Activated CD8-positive, alpha-beta T cell treated with anti-CD3 and anti-CD28 coated beads for 36 hours (primary cell): ENCODE measurements around the gene DYNC2LI1. TPM values are rescaled to one million over a fixed set of nuclear protein-coding genes. Genes with fewer than 3 reads are reported as not detected.

Experiments used
- ATAC-seq: fragments of 200-7000 bp; cut with Tn5 transposase; one replicate; pipeline ENCODE4 v1.10.0; 2021; ENCODE audit warnings: mild to moderate bottlenecking, moderate library complexity
- CTCF ChIA-PET: fragments of 350-600 bp; sonication (Branson Sonifier 250); formaldehyde crosslinking; loops from one replicate; lab custom pipeline; 2021; ENCODE audit warnings: antibody characterized with exemption; lab: Charles Lee
- POLR2A ChIA-PET: fragments of 350-600 bp; sonication (Branson Sonifier 250); formaldehyde crosslinking; loops from one replicate; lab custom pipeline; 2021; ENCODE audit warnings: antibody characterized with exemption; lab: Charles Lee
- DNase-seq: peaks from one replicate; pipeline ENCODE4 v3.0.0-alpha.2; 2020
- H3K27ac Mint-ChIP-seq: one replicate; pipeline ENCODE4 v1.8.0; 2021; ENCODE audit warnings: mild to moderate bottlenecking, mixed read lengths
- H3K27me3 Mint-ChIP-seq: one replicate; pipeline ENCODE4 v1.8.0; 2021; ENCODE audit warnings: mixed read lengths
- H3K36me3 Mint-ChIP-seq: one replicate; pipeline ENCODE4 v1.8.0; 2021; ENCODE audit warnings: low read depth, mixed read lengths
- H3K4me1 Mint-ChIP-seq: one replicate; pipeline ENCODE4 v1.8.0; 2021; ENCODE audit warnings: low read depth, mixed read lengths
- H3K4me3 Mint-ChIP-seq: one replicate; pipeline ENCODE4 v1.8.0; 2021; ENCODE audit warnings: mild to moderate bottlenecking, moderate library complexity, mixed read lengths
- H3K9me3 Mint-ChIP-seq: one replicate; pipeline ENCODE4 v1.8.0; 2021; ENCODE audit warnings: mixed read lengths
- intact Hi-C: fragments of 100-400 bp; cut with micrococcal nuclease; formaldehyde crosslinking; loops from one replicate; pipeline ENCODE4 v1.10.0; 2022
- total RNA-seq, 2 experiments: library from RNA; stranded (reverse); gene quantifications; one replicate each; pipeline ENCODE4 v1.2.3, GENCODE V29; 2021
- TF ChIP-seq, protein P1 (sequence below): fragments of 200-600 bp; IDR thresholded peaks from one replicate; pipeline ENCODE4 v1.8.0; 2022; ENCODE audit warnings: antibody characterized with exemption, mild to moderate bottlenecking

The DYNC2LI1 gene
- total RNA-seq, 2 experiments from 2014 or later: 6.3 to 6.9 TPM

- peaks cover 6% of the 10 kb centered on the region for H3K4me1 Mint-ChIP-seq
- H3K27me3 Mint-ChIP-seq: peaks cover 2% of the 10 kb centered on the region
- CTCF ChIA-PET: interaction anchor here (0.7 kb wide), 1 partner anchor 149 kb away, joined by 3 read pairs; no protein-coding TSS in a partner anchor
- H3K27ac Mint-ChIP-seq: no peak overlapping the region
- no peaks in the 10 kb centered on the region for H3K9me3 Mint-ChIP-seq
- peak; percentile 42 for ATAC-seq
- POLR2A ChIA-PET: no interaction called here
- TF ChIP-seq, protein P1, sequence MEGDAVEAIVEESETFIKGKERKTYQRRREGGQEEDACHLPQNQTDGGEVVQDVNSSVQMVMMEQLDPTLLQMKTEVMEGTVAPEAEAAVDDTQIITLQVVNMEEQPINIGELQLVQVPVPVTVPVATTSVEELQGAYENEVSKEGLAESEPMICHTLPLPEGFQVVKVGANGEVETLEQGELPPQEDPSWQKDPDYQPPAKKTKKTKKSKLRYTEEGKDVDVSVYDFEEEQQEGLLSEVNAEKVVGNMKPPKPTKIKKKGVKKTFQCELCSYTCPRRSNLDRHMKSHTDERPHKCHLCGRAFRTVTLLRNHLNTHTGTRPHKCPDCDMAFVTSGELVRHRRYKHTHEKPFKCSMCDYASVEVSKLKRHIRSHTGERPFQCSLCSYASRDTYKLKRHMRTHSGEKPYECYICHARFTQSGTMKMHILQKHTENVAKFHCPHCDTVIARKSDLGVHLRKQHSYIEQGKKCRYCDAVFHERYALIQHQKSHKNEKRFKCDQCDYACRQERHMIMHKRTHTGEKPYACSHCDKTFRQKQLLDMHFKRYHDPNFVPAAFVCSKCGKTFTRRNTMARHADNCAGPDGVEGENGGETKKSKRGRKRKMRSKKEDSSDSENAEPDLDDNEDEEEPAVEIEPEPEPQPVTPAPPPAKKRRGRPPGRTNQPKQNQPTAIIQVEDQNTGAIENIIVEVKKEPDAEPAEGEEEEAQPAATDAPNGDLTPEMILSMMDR: no peak
- intact Hi-C loops: no loop called here
- H3K36me3 Mint-ChIP-seq: no peaks in the 10 kb centered on the region
- no peak for DNase-seq
- H3K4me3 Mint-ChIP-seq: no peak overlapping the region
Measured at GRCh38 chr2:43762286-43762685, 11.6 kb upstream of the DYNC2LI1 start.

GRCh38 chr2:43763091-43763490 lies 10.7 kb upstream of the DYNC2LI1 start:
- CTCF ChIA-PET: no interaction called here
- Mint-ChIP-seq H3K4me3 (no peak overlapping the region), H3K9me3 (no peaks in the 10 kb centered on the region), H3K36me3 (no peaks in the 10 kb centered on the region), H3K27me3 (peaks cover 2% of the 10 kb centered on the region), H3K4me1 (peaks cover 6% of the 10 kb centered on the region), H3K27ac (no peak overlapping the region)
- intact Hi-C loops: no loop called here
- ATAC-seq (no peak), DNase-seq (no peak)
- TF ChIP-seq, protein P1: no peak
- POLR2A ChIA-PET: no interaction called here

DNA sequence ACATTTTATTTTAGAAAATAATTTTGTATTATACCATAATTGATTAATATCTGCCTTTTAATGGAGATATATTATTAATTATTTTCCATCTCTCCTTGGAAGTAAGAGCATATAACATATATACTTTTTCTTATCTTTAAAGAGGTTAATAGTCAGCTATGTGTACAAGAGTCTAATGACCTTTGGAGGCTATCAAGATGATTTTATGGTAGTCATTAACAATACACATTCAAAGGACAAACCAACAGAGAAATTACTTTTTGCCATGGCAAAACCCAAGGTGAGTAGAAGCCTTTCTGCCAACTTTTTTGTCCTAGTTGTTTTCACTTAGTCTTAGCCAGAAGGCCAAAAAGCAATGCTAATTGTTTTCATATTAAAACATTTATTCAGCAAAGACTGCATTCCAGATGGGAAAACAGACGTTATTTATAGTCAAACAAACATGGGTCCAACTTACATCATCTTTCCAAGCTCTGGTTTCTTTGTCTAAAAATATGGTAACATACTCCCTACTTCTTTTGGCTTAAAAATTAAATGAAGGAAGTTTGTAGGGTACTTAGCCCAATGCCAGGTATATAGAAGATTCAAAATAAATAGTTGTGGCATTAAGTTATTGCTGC lies 9.6 kb upstream of the DYNC2LI1 start:
- H3K4me3 Mint-ChIP-seq: no peak overlapping the region
- H3K27ac Mint-ChIP-seq: no peak overlapping the region
- POLR2A ChIA-PET: interaction anchor here (1.4 kb wide), 1 partner anchor 10 kb away, joined by 5 read pairs; the partner anchor contains the start of gene DYNC2LI1
- ATAC-seq: no peak
- peaks cover 6% of the 10 kb centered on the region for H3K4me1 Mint-ChIP-seq
- no peak for DNase-seq
- intact Hi-C loops: no loop called here
- CTCF ChIA-PET: no interaction called here
- H3K36me3 Mint-ChIP-seq: no peaks in the 10 kb centered on the region
- peaks cover 6% of the 10 kb centered on the region for H3K27me3 Mint-ChIP-seq
- TF ChIP-seq, protein P1: no peak
- H3K9me3 Mint-ChIP-seq: no peaks in the 10 kb centered on the region

DNA sequence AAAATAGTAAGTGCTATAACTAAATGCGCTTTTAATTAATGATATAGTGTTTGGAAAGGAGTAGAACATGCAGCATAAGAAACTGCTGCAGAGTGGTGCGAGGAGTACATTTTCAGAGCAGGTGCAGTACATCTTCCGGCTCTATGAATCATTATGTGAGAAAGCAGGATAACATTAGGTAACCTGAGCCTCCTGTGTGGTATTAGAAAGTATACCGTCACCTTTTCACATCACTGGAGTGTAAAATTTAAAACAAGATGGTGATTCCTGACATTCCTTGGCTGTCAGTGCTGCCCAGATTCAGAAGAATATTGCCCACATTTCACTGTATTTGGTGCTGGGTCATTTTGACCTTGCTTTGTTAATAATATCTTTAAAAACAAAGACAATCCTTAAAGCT lies 7.8 kb upstream of the DYNC2LI1 start:
- Mint-ChIP-seq H3K27me3 (peaks cover 8% of the 10 kb centered on the region), H3K9me3 (no peaks in the 10 kb centered on the region), H3K4me3 (no peak overlapping the region), H3K4me1 (peaks cover 6% of the 10 kb centered on the region), H3K27ac (no peak overlapping the region), H3K36me3 (no peaks in the 10 kb centered on the region)
- ATAC-seq (no peak), DNase-seq (no peak)
- POLR2A ChIA-PET: no interaction called here
- intact Hi-C loops: no loop called here
- TF ChIP-seq, protein P1: no peak
- CTCF ChIA-PET: no interaction called here

GRCh38 chr2:43774617-43775016 lies 778 bp downstream of the DYNC2LI1 start:
- Mint-ChIP-seq H3K36me3 (no peaks in the 10 kb centered on the region), H3K4me3 (peak overlapping the region; percentile 93), H3K4me1 (peaks cover 19% of the 10 kb centered on the region), H3K9me3 (no peaks in the 10 kb centered on the region), H3K27me3 (peaks cover 2% of the 10 kb centered on the region), H3K27ac (peak overlapping the region; percentile 84)
- POLR2A ChIA-PET: interaction anchor here (0.7 to 1.3 kb wide), 2 partner anchors 10 to 165 kb away, joined by 4 to 5 read pairs; no protein-coding TSS in a partner anchor
- intact Hi-C loops: no loop called here
- CTCF ChIA-PET: interaction anchor here (1.0 to 1.2 kb wide), 2 partner anchors 21 to 163 kb away, joined by 4 read pairs; no protein-coding TSS in a partner anchor
- no peak for DNase-seq
- TF ChIP-seq, protein P1: no peak
- no peak for ATAC-seq
